H1 (cell line): ENCODE data around the gene RAD23B.
A peak's percentile ranks its signal among the peaks of the same experiment; 100 is the strongest.

Experiments
- CTCF ChIP-seq, 3 experiments: IDR thresholded peaks; 1 replicate in 2 of 3; 2 replicates in 1 of 3; pipeline versions ENCODE4 v1.5.1 to v1.6.1; 2011; ENCODE audit warnings: low read length in 3 of 3, mild to moderate bottlenecking in 3 of 3, inconsistent platforms in 2 of 3, low read depth in 1 of 3, moderate library complexity in 1 of 3; ENCODE audit not compliant: insufficient read depth in 1 of 3; ENCODE audit errors: control extremely low read depth in 1 of 3
- EP300 ChIP-seq, 2 experiments: IDR thresholded peaks; 1 replicate in 1 of 2; 2 replicates in 1 of 2; pipeline ENCODE4 v1.6.1; 2011 to 2012; ENCODE audit warnings: low read depth in 2 of 2, low read length in 2 of 2, mild to moderate bottlenecking in 2 of 2, borderline replicate concordance in 1 of 2, inconsistent platforms in 1 of 2, moderate library complexity in 1 of 2
- EZH2 ChIP-seq: fragments of 200-600 bp; sonication (generic); IDR thresholded peaks from 2 replicates; pipeline ENCODE4 v1.7.1; 2012; ENCODE audit warnings: low read depth, mild to moderate bottlenecking, moderate library complexity, low read length, inconsistent platforms; ENCODE audit not compliant: severe bottlenecking
- HDAC6 ChIP-seq: IDR thresholded peaks from one replicate; pipeline ENCODE4 v1.7.1; 2012; ENCODE audit warnings: low read depth, mild to moderate bottlenecking, inconsistent platforms, low read length, moderate library complexity
- KDM1A ChIP-seq: fragments of 200-600, 300-600 bp; sonication (generic); IDR thresholded peaks from 2 replicates; pipeline ENCODE4 v1.7.1; 2016; ENCODE audit warnings: mild to moderate bottlenecking, low read length, borderline replicate concordance
- MAX ChIP-seq: IDR thresholded peaks from 2 replicates; pipeline ENCODE4 v1.6.1; 2012; ENCODE audit warnings: inconsistent platforms
- POLR2A ChIP-seq, 2 experiments: IDR thresholded peaks; 1 replicate in 1 of 2; 2 replicates in 1 of 2; pipeline ENCODE4 v1.6.1; 2011; ENCODE audit warnings: low read depth in 2 of 2, low read length in 2 of 2, mild to moderate bottlenecking in 2 of 2; ENCODE audit errors: control extremely low read depth in 1 of 2
- POLR2AphosphoS5 ChIP-seq: IDR thresholded peaks from 2 replicates; pipeline ENCODE4 v1.6.1; 2011; ENCODE audit warnings: low read depth, low read length
- SIN3A ChIP-seq, 2 experiments: IDR thresholded peaks in 1 of 2; conservative IDR thresholded peaks in 1 of 2; 2 replicates each; pipeline ENCODE4 v1.6.1; 2011 to 2012; ENCODE audit warnings: low read length in 2 of 2, improper control_type of control experiment in 1 of 2, low read depth in 1 of 2, mild to moderate bottlenecking in 1 of 2
- SP2 ChIP-seq: IDR thresholded peaks from 2 replicates; pipeline ENCODE4 v1.6.1; 2012; ENCODE audit warnings: mild to moderate bottlenecking, low read length, inconsistent platforms

- TF ChIP-seq EZH2 (no peak), POLR2A (IDR thresholded peaks at IDR 0.05; ENCODE audit: control extremely low read depth in 1 of 2, low read depth in 2 of 2, low read length in 2 of 2) (no peak; a peak in 1 of 3 replicates), POLR2AphosphoS5 (peak; percentile 63), MAX (peak; percentile 75), EP300 (IDR thresholded peaks at IDR 0.05; ENCODE audit: borderline replicate concordance in 1 of 2, low read depth in 2 of 2, low read length in 2 of 2) (no peak), HDAC6 (no peak), CTCF (IDR thresholded peaks at IDR 0.05; ENCODE audit: control extremely low read depth in 1 of 3, insufficient read depth in 1 of 3, low read depth in 1 of 3, low read length in 3 of 3) (peak; percentile 84 to 98 (median 97)), SIN3A (conservative IDR thresholded peaks at IDR 0.05 in 1 of 2, IDR thresholded peaks at IDR 0.05 in 1 of 2; ENCODE audit: low read depth in 1 of 2, low read length in 2 of 2) (peak in 1 of 2 experiments; percentile 66; a peak in 1 of 4 replicates), SP2 (no peak), KDM1A (no peak)
Measured at GRCh38 chr9:107340920-107341632, 58.0 kb downstream of the RAD23B start.
